NCI-H187 treated with DMSO at 0.1 percent for 48 hours (cell line): ENCODE measurements around the gene LRP1.

Source experiments
- DNase-seq: peaks from one replicate; lab custom pipeline; 2025; lab: John Stamatoyannopoulos, UW

The LRP1 gene

GRCh38 chr12:57135527-57136326, 7.4 kb downstream of the LRP1 start:
- DNase-seq = no peak

DNA sequence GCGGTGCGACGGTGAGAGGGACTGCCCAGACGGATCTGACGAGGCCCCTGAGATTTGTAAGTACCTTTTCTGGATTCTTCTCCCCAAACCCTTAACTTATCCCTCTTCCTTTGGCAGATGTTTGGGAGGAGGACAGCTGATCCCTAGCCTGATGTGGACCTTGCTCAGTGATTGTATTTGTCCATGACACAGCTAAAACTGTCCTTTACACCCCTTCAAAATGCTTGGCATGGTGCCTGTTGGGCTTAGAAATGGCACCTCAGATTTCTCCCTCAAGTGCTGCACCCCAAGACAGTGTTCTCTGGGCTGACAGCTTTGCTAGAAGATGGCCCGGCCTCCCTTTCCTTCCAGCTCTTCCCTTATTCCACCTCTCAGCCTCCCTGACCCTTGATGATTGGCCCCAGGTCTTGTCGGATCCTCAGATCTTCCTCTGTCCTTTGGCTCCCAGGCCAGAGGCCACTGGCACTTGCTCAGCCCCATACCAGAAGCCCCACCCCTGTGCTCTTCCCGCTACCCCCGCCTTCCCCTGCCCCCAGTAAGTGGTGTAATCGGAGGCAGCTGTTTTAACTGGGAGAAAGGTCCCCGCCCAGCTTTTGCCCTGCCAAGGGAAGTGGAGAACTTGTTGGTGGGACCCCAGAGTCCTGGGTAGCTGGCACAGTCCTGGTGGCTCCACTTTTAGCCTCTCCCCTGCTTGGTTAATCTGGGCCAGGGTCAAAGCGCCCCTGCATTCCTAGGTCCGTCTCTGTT, 10.4 kb downstream of the LRP1 start:
- no peak for DNase-seq

GRCh38 chr12:57139796-57140649, 11.7 kb downstream of the LRP1 start:
- DNase-seq = no peak

GRCh38 chr12:57141249-57141648, 13.0 kb downstream of the LRP1 start:
- no peak for DNase-seq

- no peak for DNase-seq
Measured at GRCh38 chr12:57142121-57142520, 13.8 kb downstream of the LRP1 start.

DNA sequence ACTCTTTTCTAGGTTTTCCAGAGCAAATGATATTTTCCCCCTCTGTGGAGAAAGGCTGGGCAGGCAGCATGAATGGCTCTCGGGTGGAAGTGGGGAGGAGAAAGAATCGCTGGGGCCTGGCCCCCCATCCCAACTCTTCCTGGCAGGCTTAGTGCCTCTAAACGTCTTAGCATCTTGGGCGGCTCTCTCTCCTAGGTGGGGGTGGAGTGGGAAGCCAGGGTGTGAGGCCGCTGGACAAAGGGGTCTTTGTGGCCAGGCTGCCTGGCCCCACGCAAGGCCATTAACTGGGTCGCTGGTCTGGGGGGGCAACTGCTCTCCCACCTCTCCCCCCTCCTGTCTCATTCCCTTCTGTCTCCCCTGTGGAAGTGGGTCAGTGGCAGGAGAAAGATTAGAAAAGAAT, 14.4 kb downstream of the LRP1 start:
- no peak for DNase-seq

GRCh38 chr12:57143454-57143853, 15.2 kb downstream of the LRP1 start:
- DNase-seq = no peak

- no peak for DNase-seq
Measured at GRCh38 chr12:57145460-57146059, 17.3 kb downstream of the LRP1 start.

- no peak for DNase-seq
Measured at GRCh38 chr12:57146092-57146491, 17.8 kb downstream of the LRP1 start.

DNA sequence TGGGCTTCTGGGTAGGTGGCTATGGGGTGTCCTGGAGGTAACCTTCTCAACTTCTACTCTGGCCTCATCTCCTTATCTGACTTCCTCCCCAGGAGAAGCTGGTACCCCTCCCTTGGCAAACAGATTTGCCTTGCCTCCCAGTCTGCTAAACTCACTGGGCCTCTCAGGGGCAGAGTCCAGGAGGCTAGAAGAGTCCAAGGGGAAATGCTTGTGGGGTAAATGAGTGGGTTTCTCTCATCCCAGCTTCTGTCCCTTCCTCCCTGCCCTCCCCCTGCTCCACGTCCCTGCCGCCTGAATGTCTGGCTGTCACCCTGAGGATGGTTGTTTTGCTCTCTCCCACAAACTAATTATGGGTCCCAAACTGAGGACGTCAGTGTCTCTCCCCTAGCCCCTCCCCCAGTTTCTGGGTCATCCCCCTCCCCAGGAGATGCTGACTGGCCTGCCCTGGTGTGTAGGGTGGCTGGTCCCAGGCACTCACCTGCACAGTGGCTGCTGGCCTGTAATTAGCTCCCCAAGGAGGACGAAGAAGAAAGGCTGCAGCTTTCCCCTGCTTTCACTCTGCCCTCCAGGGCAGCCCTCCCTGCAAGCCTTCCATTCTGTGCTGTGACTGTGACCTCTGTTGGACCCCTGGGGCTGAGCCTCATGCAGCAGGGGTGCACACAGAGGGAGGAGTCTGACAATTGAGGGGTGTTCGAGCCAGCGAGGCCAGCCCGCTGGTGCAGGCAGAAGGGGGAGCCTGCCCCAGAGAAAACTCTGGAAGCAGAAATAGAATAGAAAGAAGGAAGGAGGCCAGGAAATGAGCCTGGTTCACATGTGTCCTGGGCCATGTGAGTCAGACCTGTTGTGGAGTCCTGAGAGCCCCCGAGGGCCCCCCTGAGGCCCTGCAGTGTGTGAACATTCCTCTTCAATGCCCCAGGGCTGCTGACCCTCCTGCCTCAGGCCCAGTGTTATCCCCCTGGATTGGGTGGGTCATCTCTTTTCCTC, 19.0 kb downstream of the LRP1 start, which contains the start of gene LRP1-AS:
LRP1-AS (minus strand) TSS at position 659 of the 984 bp plus-strand sequence.
- no peak for DNase-seq

DNA sequence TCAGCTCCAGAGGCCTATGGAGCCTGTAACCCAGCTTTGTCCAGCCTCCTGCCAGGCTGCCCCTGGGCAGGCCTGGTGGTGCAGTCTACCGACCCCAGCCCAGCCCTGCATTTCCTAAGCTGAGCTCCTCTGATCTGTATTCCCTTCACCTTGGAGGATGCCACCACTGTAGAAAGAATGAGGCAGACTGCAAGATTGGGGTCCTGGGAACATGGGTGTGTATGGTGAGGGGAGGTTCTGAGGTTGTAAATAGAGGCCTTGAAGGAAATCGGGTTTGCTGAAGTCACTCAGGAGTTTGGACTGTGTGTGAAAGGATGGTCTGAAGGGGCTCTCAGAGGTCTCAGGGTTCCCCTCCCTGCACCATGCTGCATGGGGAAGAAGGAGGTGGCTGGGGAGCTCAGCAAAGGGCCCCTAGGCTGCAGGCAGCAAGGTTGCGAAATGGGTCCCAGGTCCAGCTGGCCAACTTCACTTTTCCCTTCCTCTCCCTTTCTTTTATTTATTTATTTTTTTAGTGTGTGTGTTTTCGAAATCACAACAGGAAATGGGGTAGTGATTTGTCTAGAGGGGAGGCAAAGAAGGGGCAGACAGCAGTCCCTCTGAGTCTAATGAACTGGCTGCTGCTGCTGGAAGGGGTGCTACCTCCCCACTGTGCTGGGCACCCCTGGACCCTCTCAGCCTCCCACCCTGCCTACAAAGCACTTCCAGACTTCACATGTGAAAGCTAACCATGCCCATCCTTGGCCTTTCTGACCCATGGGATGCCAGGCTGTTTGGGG, 20.4 kb downstream of the LRP1 start:
- no peak for DNase-seq

DNA sequence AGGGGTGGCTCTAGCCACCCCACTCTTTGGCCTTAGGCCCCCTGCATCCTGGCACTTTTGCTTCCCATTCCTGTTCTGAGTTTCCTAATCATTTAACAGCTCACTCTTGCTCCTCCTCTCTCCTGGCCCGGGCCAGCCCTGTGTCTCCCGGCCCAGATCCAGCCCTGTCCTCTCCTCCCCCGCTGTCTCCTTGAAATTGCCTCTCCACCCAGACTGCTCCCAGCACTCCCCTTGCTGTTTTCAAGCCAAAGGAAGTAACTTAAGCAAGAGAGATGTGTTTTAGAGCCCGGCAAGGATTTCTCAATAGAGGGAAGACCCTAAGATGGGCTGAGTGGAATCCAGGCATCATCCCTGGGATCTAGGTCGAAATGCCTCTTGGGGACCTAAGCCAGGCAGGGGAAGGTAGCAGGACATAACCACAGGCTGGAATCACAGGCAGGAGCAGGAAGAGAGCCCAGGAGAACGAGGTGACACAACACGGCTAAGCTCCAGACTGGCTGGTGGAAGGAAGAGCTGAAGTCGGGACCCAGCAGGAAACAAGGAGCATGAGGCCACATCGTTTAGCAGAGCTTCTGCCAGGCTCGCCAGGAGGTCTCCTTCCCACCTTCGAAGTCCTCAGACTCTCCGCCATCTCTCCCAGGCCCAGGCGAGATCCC, 21.1 kb downstream of the LRP1 start:
- DNase-seq = no peak

- no peak for DNase-seq
Measured at GRCh38 chr12:57150400-57151000, 22.2 kb downstream of the LRP1 start.

GRCh38 chr12:57151741-57152630, 23.7 kb downstream of the LRP1 start:
- DNase-seq = no peak

GRCh38 chr12:57152639-57153038, 24.4 kb downstream of the LRP1 start:
- no peak for DNase-seq

- DNase-seq = no peak
Measured at GRCh38 chr12:57153415-57153997, 25.2 kb downstream of the LRP1 start.

DNA sequence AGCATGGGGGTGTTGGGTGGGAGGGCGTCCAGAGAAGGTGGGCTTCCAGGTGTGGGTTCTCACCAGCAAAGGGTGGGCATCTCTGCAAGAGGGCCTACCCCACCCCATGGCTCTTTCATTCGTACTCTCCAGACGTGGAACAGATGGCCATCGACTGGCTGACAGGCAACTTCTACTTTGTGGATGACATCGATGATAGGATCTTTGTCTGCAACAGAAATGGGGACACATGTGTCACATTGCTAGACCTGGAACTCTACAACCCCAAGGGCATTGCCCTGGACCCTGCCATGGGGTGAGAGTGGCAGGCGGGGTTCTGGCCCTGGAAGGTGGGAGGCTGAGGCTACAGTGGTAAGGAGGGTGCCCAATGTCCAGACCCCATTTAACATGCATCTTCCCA, 25.8 kb downstream of the LRP1 start:
- no peak for DNase-seq
